ENCODE results near the gene JARID2. TPM values are rescaled to one million over a fixed set of nuclear protein-coding genes. Genes with fewer than 3 reads are reported as not detected.
A peak's percentile ranks its signal among the peaks of the same experiment; 100 is the strongest.

The JARID2 gene
- total and polyA plus RNA-seq, 7 donors: 1.1 to 16.1 (median 4.9) TPM

- peak; percentile 50 to 66 (median 60) for ATAC-seq
- no peaks in the 10 kb centered on the region for H3K27me3 ChIP-seq (ENCODE audit: insufficient read depth in 3 of 3, low read length in 2 of 3)
- H3K4me3 ChIP-seq: no peak overlapping the region
- no peaks in the 10 kb centered on the region for H3K9me3 ChIP-seq
- WGBS, 3 donors: 14 to 20% (median 16%) methylated on average over 11 of the region's 11 CpGs
- intact Hi-C loops (cut with DNase I): loop anchor here in 1 of 2 donors (5.0 to 10.0 kb wide), 2 partner anchors 176 to 358 kb away; no protein-coding TSS in a partner anchor
- H3K27ac ChIP-seq: peak overlapping the region; percentile 81
- peaks cover 35% of the 10 kb centered on the region for H3K4me1 ChIP-seq
- TF ChIP-seq CTCF (IDR thresholded peaks at IDR 0.05): no peak
- no peaks in the 10 kb centered on the region for H3K36me3 ChIP-seq (ENCODE audit: insufficient read depth in 1 of 2, low read depth in 1 of 2)
- peak in 1 of 2 donors; percentile 68 for DNase-seq
These were observed 20.6 kb downstream of the JARID2 start for GRCh38 chr6:15266423-15266996.

- peak overlapping the region; percentile 81 for H3K27ac ChIP-seq
- WGBS, 3 donors: 57 to 68% (median 59%) methylated on average over 2 of the region's 2 CpGs
- peaks cover 35% of the 10 kb centered on the region for H3K4me1 ChIP-seq
- no peak overlapping the region for H3K4me3 ChIP-seq
- no peaks in the 10 kb centered on the region for H3K9me3 ChIP-seq
- intact Hi-C loops (cut with DNase I): loop anchor here in 1 of 2 donors (5.0 to 10.0 kb wide), 2 partner anchors 175 to 358 kb away; no protein-coding TSS in a partner anchor
- no peaks in the 10 kb centered on the region for H3K36me3 ChIP-seq (ENCODE audit: insufficient read depth in 1 of 2, low read depth in 1 of 2)
- TF ChIP-seq CTCF (IDR thresholded peaks at IDR 0.05): no peak
- ATAC-seq (peak; percentile 77 to 82 (median 82)), DNase-seq (no peak)
- H3K27me3 ChIP-seq (ENCODE audit: insufficient read depth in 3 of 3, low read length in 2 of 3): no peaks in the 10 kb centered on the region
These were observed 21.4 kb downstream of the JARID2 start for GRCh38 chr6:15267221-15267620.

GRCh38 chr6:15268137-15268908 lies 22.5 kb downstream of the JARID2 start:
- intact Hi-C loops (cut with DNase I): loop anchor here in 1 of 2 donors (5.0 to 10.0 kb wide), 2 partner anchors 174 to 356 kb away; no protein-coding TSS in a partner anchor
- no peaks in the 10 kb centered on the region for H3K36me3 ChIP-seq (ENCODE audit: insufficient read depth in 1 of 2, low read depth in 1 of 2)
- peaks cover 35% of the 10 kb centered on the region for H3K4me1 ChIP-seq
- H3K4me3 ChIP-seq: no peak overlapping the region
- H3K27me3 ChIP-seq (ENCODE audit: insufficient read depth in 3 of 3, low read length in 2 of 3): no peaks in the 10 kb centered on the region
- H3K9me3 ChIP-seq: no peaks in the 10 kb centered on the region
- H3K27ac ChIP-seq: peak overlapping the region; percentile 57
- ATAC-seq (no peak), DNase-seq (no peak)
- TF ChIP-seq CTCF (IDR thresholded peaks at IDR 0.05): no peak
- 51 to 55% (median 52%) methylated on average over 10 of the region's 10 CpGs for WGBS, 3 donors

GRCh38 chr6:15269011-15269410 lies 23.1 kb downstream of the JARID2 start:
- no peaks in the 10 kb centered on the region for H3K9me3 ChIP-seq
- no peak for ATAC-seq
- no peaks in the 10 kb centered on the region for H3K36me3 ChIP-seq (ENCODE audit: insufficient read depth in 1 of 2, low read depth in 1 of 2)
- peak overlapping the region; percentile 57 for H3K27ac ChIP-seq
- no peak for TF ChIP-seq CTCF (IDR thresholded peaks at IDR 0.05)
- intact Hi-C loops (cut with DNase I): loop anchor here in 1 of 2 donors (5.0 to 10.0 kb wide), 2 partner anchors 173 to 356 kb away; no protein-coding TSS in a partner anchor
- H3K4me3 ChIP-seq: no peak overlapping the region
- 75 to 78% (median 77%) methylated on average over 4 of the region's 4 CpGs for WGBS, 3 donors
- H3K4me1 ChIP-seq: peaks cover 35% of the 10 kb centered on the region
- H3K27me3 ChIP-seq (ENCODE audit: insufficient read depth in 3 of 3, low read length in 2 of 3): no peaks in the 10 kb centered on the region
- no peak for DNase-seq
